BJ (cell line): ENCODE measurements around the gene LRBA. TPM values are rescaled to one million over a fixed set of nuclear protein-coding genes. Genes with fewer than 3 reads are reported as not detected.

Experiments used
- CTCF ChIA-PET: fragments of 350-600 bp; formaldehyde crosslinking; extraction: SDS; loops from one replicate; lab custom pipeline; 2021; ENCODE audit warnings: antibody characterized with exemption, inconsistent platforms; lab: Yijun Ruan, JAX
- POLR2A ChIA-PET: fragments of 300-600 bp; sonication (Branson Sonifier 250); formaldehyde crosslinking; extraction: SDS; loops from one replicate; lab custom pipeline; 2021; ENCODE audit warnings: antibody characterized with exemption; lab: Charles Lee
- DNase-seq: peaks from one replicate; pipeline ENCODE4 v3.0.0-alpha.2; 2011; ENCODE audit warnings: low read depth
- H3K27me3 ChIP-seq: 2 replicates; pipeline ENCODE4 v1.6.0; 2011; ENCODE audit warnings: low read length; ENCODE audit not compliant: control insufficient read depth, insufficient read depth
- H3K36me3 ChIP-seq: 2 replicates; pipeline ENCODE4 v1.5.1; 2011; ENCODE audit warnings: low read length; ENCODE audit not compliant: control insufficient read depth, insufficient read depth
- H3K4me3 ChIP-seq: 2 replicates; pipeline ENCODE4 v1.5.1; 2011; ENCODE audit warnings: low read depth, mild to moderate bottlenecking, control low read depth, low read length
- polyA plus RNA-seq: library from polyadenylated mRNA; depleted of rRNA; stranded (reverse); fragments of >200 nt; gene quantifications from 2 replicates; pipeline ENCODE4 v1.2.3, GENCODE V29; 2011
- TF ChIP-seq, protein P1 (sequence below): IDR thresholded peaks from 2 replicates; pipeline ENCODE4 v1.5.1; 2011; ENCODE audit warnings: low read depth, mild to moderate bottlenecking, control low read depth, inconsistent platforms, low read length, moderate library complexity; ENCODE audit not compliant: insufficient read depth

Gene LRBA
- polyA plus RNA-seq, 1 experiment: 8.2 TPM

DNA sequence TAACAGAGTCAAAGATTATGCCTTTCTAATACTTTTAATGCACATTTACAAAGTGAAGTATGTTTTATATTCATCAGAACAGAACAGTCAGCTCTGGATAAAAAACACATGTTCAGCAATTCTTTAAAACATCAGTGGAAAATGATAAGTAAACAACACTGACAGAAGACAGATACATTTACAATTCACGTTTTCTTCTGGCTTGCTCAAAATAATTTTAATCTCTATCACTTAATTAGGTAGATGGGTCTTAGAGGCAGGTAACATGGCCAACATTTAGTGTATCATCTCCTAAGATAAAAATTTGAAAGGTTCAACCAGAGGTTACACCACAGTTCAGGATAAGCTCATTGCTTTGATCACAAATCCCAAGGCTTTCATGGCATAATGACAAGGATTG is 589.9 kb downstream of the LRBA start:
- TF ChIP-seq, protein P1, sequence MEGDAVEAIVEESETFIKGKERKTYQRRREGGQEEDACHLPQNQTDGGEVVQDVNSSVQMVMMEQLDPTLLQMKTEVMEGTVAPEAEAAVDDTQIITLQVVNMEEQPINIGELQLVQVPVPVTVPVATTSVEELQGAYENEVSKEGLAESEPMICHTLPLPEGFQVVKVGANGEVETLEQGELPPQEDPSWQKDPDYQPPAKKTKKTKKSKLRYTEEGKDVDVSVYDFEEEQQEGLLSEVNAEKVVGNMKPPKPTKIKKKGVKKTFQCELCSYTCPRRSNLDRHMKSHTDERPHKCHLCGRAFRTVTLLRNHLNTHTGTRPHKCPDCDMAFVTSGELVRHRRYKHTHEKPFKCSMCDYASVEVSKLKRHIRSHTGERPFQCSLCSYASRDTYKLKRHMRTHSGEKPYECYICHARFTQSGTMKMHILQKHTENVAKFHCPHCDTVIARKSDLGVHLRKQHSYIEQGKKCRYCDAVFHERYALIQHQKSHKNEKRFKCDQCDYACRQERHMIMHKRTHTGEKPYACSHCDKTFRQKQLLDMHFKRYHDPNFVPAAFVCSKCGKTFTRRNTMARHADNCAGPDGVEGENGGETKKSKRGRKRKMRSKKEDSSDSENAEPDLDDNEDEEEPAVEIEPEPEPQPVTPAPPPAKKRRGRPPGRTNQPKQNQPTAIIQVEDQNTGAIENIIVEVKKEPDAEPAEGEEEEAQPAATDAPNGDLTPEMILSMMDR: no peak
- Histone ChIP-seq H3K4me3 (no peak overlapping the region), H3K27me3 (no peaks in the 10 kb centered on the region), H3K36me3 (no peaks in the 10 kb centered on the region)
- ChIA-PET POLR2A (no interaction called here), CTCF (interaction anchor here (0.7 kb wide), 1 partner anchor 222 kb away, joined by 3 read pairs; no protein-coding TSS in a partner anchor)
- DNase-seq: no peak

DNA sequence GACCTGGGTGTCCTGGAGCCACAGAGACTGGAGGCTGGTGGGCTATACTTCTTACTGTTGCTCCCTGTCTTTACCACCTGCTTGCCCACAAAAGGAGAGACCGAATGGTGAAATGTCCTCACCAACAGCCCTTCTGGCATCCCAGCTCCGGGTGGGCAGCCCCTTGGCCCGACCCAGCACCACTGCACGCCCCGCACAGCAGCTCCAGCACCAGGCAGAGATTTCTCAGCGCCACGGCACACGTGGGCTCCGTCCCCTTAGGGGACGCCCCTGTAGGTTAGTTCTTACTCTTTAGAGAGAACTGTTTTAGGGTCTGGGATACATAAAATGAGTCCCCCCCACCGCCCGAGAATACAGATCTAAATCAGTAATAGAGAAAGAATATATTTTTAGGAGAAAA is 591.6 kb downstream of the LRBA start:
- Histone ChIP-seq H3K27me3 (no peaks in the 10 kb centered on the region), H3K36me3 (no peaks in the 10 kb centered on the region), H3K4me3 (no peak overlapping the region)
- TF ChIP-seq, protein P1: no peak
- POLR2A ChIA-PET: no interaction called here
- CTCF ChIA-PET: no interaction called here
- DNase-seq: no peak

DNA sequence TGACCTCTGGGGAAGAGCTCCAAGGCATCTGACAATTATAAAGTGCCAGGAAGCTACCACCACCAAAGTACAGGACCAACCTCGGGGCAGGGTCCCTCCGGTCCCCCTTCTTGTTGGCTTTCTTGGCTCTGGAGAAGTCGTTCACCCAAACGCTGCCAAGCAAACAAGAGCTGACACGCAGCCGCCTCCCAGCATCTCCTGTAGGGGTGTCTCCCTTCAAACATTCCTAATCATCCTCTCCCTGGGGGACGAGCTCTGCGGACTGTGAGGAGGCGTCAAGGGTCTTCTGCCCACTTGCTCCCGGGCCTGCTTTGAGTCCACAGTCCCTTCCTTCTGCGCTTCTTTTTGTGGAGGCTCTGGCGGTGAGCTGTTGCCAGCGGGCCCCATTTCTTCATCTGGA is 592.0 kb downstream of the LRBA start:
- H3K27me3 ChIP-seq: no peaks in the 10 kb centered on the region
- H3K36me3 ChIP-seq: no peaks in the 10 kb centered on the region
- ChIA-PET CTCF (no interaction called here), POLR2A (no interaction called here)
- no peak for DNase-seq
- no peak overlapping the region for H3K4me3 ChIP-seq
- TF ChIP-seq, protein P1: no peak

DNA sequence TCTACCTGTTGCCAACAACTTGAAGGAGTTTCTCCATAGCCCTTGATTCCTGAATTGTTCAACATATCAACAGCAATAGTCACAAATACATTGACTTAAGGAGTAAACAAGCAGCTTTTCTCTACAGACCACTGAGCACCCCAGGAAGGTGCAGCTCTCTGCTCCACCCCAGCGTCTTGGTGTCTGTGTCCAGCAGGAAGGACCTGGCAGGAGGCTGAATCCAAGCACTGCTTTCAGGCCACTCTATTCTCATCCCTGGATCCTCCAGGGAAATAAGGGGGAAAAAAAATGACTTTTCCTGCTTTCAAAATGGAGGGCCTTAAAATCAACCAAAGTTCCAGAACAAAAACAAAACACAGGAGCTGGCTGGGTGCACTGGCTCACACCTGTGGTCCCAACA is 593.5 kb downstream of the LRBA start:
- DNase-seq: no peak
- ChIA-PET POLR2A (no interaction called here), CTCF (no interaction called here)
- Histone ChIP-seq H3K36me3 (no peaks in the 10 kb centered on the region), H3K27me3 (no peaks in the 10 kb centered on the region), H3K4me3 (no peak overlapping the region)
- TF ChIP-seq, protein P1: no peak

DNA sequence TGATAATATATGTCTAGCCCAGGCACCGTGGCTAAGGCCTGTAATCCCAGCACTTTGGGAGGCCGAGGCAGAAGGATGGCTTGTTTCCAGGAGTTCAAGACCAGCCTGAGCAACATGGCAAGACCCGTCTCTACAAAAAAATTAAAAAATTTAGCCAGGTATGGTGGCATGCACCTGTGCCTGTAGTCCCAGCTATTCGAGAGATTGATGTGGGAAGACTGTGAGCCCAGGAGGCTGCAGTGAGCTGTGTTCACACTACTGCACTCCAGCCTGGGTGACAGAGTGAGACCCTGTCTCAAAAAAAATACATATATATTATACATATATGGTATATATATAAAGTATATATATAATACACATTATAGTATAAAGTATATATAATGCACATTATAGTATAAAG is 595.1 kb downstream of the LRBA start:
- DNase-seq: no peak
- ChIA-PET POLR2A (no interaction called here), CTCF (no interaction called here)
- Histone ChIP-seq H3K36me3 (no peaks in the 10 kb centered on the region), H3K27me3 (no peaks in the 10 kb centered on the region), H3K4me3 (no peak overlapping the region)
- TF ChIP-seq, protein P1: no peak
